HG03565 (cell line): ENCODE data around the gene CNTN4.

Experiments
- ATAC-seq: cut with Tn5 transposase; IDR thresholded peaks from one replicate; pipeline ENCODE4 v1.9.1; 2021; ENCODE audit warnings: mild to moderate bottlenecking, moderate library complexity; ENCODE audit not compliant: unreplicated experiment

CNTN4 gene

DNA sequence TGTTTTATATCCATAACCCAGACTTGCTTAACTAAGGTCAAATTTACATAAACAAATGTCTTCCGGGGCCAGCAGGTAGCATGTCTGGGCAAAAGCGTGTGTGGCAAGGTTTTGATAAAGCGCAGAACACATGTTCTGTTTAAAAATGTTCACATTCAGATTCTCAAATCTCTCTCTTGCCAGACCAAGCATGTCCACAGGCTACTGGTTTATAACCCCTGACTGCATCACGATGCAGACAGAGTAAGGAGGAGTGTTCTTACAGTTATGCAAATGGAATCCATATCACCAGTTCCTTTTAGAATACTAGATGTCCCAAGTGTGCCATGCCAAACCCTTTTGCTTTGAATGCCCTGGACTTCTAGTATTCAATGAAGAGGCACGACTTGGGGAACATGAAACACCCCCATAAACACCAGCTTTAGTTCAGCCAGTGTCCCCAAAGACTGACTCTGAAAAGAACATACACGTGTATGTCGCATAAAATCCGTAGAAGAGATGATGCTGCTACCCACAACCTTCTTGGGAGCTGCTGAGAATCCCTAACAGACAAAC, 412.0 kb downstream of the CNTN4 start:
- no peak for ATAC-seq

DNA sequence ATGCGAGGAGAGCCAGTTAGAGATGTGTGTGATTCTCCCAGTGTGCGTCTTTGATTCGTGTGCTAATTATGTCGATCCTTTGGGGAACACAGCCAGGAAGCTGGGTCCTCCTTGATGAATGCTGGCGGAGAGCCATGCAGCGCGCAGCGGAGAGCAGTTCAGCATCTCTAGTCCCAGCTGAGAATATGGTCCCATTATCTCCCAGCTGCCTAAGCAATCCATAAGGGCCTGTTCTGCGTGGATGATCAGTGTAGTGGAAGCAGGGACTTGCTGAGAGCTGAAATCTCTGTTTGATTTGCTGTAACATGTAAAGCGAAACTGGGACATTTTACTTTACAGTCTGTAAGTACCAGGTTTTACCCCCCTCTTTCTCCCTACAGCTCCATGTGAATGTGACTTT, 412.7 kb downstream of the CNTN4 start:
- ATAC-seq: no peak

DNA sequence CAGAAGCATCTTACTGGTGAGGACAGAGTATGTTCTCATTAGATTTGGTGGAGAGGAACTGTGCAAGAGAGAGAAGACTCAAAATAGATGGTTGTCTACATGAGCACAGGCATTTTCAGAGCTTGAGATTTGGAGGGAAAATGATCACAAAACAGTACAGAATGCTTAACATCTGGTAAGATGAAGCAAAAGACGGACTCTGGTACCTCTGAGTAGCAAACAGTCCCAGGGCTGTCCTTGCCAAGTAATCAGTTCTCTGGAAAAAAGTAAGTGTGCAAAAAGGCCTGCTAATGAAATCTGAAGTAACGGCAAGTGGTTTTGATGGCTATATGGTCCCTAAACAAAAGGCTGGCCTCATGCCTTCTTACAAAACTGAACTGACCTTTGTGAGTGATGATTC, 414.2 kb downstream of the CNTN4 start:
- ATAC-seq: no peak

DNA sequence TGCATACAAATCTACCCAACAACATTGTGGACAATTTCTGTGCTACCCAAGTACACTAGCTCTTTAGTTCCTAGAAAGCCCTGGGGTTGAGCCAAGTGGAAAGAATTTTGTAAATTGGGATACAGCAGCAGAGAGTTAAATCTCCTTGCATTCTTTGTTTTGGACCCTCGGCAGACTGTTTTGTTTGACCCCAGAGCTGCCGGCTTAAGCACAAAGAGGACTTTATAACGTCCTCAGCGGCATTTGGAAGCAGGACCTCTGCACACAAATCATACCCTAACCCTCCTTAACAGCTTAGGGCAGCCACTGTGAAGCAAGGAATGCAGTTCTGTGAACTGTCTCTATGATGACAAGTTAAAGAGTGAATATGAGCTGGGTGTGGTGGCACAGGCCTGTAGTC, 415.3 kb downstream of the CNTN4 start:
- no peak for ATAC-seq

DNA sequence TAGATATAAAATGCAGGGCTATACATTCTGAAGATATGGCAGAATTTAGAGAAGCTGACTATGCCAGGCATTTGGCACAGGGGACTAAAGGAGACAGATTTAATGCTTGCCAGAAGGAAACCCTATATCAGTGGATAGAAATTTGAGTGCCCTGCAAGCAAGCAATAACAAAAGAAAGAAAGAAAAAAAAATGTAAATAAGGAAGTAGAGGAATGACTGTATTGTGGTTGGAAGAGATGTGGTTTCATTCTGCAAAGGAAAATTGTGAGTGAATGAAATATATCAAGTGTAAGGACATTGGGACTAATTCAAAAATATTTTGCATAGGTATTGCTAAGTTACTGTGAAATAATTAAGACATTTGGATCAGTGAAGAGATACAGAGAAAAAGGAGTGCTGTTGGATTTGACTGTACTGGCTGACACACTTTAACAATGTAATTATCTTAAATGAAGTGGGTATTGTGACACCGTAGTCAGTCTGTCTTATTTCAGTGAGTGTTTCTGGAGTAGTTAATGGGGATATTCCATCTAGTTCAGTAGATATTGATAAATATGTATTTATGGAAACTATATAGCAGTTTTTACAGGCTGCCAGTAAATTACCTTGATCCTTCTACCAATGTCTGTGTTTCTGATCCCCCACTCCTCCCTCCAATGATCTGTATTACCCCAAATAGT, 418.2 kb downstream of the CNTN4 start:
- peak; percentile 64 for ATAC-seq

DNA sequence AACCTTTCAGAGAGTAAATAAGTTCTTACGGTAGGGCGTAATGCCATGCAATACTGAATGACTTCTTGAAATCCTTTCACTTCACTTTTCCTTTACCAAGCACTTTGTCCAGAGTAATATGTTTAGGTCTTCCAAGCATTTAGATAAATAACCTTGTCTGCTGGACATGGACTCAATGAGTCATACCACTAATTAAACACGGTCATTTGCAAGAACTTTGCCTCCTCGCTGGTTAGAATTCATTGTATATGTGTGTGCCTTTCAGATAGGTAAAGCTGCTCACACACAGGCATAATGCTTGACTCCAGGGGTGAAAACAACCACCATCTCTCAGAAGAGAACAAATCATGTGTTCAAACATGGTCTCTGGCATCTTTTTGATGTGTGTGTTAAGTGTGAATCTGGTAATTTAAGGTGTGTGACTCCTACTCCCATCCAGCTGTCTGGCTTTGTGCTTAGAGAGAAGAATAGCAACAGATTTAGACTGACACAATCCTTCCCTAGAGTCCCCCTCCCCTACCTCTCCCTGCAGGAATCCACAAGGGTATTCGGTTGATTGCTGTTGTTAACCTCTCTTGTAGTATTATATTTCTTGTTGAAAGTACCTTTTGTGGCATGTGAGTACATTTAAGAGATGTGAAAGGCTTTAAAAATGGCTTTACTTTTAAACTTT, 419.0 kb downstream of the CNTN4 start:
- ATAC-seq: no peak

DNA sequence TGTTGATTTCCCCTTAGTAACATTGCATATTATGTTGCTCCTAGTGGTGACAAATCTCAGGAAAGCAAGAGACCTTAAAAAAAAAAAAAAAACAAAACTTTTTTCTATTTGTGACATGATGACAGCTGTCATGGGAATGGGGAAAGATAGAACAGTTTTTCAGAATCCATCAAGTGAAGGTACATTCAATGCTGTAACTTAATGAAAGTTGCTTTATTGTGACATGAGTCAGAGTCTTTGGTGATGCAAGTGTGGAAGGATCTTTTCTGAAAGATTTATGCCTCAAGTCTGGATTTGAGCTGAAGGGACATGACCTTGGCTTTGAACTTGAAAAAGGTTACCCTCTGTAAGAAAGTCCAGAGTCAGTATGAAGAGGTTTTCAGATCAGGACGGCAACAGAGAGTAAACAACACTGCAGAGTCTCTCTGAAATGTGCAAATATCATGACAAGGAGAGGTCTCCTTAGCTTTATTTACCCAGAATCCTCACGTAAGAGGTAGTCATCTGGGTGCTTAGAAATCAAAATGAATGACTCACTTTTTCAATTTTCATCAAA, 424.7 kb downstream of the CNTN4 start:
- no peak for ATAC-seq

DNA sequence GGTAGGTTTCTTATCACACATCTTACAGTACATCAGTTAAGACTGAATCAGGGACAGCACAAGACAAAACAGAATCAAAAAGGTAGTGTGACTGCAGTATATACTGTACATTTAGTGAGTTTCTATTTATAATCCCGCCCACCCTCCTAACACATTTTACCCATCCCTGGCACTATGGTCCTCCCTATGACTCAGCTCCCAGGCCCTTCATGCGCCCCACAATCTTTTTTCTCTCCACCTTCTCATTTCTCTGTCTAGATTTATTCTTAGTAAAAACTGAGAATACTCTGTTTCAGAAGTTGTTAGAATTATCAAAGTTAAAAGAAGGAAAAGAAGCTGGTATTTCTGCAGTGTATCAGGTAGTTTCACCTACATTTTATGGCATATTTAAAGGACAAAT, 427.3 kb downstream of the CNTN4 start:
- no peak for ATAC-seq

DNA sequence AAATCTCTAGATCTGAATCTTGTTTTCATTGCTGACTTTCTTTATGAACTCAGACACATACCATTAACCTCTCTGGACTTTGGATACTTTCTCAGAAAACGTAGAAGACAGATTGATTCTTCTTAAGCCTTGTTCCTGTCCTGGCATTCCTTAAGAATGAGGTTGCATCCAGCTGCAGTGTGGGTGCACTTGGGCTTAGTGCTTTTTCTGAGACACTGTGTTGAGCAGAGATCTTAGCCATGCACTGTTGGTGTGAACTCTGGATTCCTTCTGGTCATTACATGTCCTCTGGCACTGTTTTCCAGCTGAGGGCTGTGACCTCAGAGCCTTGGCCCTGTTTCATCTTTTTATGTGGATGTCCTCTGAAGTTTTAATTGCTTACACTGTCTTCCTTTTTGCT, 428.3 kb downstream of the CNTN4 start:
- ATAC-seq: no peak

DNA sequence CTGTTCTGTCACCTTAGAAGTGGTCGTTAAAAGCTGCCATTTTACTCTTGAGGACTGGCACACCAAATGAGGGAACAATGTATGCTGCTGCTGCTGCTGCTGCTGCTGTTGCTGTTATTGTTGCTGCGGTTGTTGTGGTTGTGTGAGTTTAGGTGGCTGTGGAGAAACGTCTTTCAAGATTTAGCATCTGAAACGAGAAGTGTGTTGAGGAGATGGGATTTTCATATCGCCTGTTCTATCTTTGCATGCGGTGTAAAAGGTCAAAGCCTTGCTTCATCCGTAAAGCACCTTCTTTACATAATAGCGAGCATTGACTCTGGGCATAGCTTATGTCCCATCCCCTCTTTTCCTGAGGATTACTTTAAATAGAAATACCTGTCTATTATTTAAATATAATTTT, 428.7 kb downstream of the CNTN4 start:
- ATAC-seq: peak; percentile 56

DNA sequence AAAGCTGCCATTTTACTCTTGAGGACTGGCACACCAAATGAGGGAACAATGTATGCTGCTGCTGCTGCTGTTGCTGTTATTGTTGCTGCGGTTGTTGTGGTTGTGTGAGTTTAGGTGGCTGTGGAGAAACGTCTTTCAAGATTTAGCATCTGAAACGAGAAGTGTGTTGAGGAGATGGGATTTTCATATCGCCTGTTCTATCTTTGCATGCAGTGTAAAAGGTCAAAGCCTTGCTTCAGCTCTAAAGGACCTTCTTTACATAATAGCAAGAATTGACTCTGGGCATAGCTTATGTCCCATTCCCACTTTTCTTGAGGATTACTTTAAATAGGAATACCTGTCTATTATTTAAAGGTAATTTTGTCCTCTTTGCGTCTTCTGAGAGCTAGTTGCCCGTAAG, 436.1 kb downstream of the CNTN4 start:
- ATAC-seq: peak; percentile 69

DNA sequence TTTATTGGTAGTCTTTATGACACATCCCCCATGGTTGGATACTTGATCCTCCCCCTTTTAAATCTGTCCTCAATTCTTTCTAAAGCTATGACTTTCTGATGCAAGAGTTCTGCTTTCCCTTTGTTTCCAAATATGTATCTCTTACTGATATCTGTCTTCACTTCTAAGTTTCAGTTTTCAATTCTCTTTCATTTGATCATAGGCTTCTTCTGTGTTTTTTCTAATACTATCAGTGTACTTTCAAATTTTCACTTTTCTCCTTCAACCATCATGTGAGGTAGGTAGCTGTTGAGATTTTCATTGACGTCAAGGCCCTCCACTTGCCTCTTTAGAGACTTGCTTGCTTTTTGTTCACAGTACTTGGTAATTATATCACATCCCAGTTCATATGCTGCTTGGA, 436.5 kb downstream of the CNTN4 start:
- ATAC-seq: peak; percentile 75

DNA sequence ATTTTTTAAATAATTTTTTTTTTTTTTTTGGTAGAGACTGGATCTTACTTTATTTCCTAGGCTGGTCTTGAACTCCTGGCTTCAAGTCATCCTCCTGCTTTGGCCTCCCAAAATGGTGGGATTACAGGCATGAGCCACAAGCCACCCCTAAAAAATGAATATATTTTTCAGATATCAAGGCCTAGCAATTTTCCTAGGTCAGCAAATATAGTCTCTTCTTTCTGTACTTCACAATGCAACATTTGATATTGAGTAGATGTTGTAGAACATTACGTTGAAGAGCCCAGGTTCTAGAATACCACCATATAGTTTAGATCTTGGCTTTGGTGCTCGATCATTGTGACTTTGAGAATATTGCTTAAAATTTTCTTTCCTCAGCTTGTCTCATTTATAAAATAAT, 437.9 kb downstream of the CNTN4 start:
- no peak for ATAC-seq

DNA sequence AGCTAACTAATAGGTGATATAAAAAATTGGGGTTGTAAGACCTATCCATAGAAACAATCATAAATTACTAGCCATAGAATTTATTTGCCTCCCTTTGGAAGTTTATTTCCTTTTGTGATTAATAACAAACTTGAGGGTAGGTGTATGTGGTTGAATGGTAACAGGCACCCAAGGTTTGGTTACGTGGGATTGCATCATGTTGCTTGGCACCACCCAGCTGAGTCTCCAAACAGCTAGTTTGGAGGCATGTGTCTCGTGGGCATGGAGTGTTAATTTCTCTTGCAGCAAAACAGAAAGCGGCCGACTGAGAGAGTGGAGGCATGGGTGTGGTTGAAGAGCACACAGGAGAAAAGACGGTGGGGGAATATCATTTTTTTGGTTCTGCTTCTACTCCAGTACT, 441.4 kb downstream of the CNTN4 start:
- ATAC-seq: no peak

DNA sequence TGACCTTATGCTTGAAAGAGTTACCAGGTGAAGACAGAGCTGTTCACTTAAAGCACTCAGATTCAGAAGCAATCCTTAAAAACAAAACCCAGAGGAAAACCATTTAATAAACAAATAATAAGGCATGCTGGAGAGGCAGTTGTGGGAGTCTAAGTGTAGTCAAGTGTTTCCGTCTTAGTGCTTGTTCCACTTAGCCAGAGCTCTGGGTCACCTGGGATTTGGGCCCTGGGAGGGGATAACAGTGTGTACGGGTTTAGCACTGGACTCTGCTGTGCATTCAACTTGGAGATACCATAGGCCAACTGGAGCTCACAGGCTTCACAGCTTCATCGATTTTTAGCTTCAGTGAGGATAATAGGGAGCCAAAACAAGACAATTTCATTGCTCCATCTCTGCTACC, 444.6 kb downstream of the CNTN4 start:
- no peak for ATAC-seq

DNA sequence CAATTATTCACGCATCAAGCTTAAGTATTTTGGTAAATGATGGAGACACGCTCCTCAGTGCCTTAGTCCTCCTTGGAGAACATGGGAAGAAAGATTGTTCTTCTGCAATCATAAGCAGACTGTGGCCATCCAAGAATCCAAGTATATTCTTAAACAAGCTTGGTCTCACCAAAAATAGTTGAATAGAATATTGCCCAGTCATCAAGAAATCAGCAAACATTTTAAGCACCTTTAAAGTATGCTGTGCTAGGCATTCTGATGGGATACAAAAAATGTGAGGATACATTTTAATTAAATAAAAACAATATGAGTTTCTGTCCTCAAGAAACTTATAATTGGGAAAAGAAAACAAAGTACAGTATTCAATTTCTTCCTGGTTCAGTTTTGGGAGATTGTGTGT, 445.5 kb downstream of the CNTN4 start:
- no peak for ATAC-seq

DNA sequence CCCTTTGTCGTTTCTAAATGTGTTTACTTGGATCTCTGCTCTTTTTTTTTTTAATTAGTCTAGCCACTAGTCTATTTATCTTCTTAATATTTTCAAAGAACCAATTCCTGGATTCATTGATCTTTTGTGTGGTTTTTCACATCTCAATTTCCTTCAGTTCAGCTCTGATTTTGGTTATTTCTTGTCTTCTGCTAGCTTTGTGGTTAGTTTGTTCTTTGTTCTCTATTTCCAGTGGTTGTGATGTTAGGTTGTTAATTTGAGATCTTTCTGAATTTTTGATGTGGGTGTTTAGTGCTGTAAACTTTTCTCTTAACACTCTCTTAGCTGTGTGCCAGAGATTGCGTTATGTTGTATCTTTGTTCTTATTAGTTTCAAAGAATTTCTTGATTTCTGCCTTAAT, 446.1 kb downstream of the CNTN4 start:
- ATAC-seq: no peak

DNA sequence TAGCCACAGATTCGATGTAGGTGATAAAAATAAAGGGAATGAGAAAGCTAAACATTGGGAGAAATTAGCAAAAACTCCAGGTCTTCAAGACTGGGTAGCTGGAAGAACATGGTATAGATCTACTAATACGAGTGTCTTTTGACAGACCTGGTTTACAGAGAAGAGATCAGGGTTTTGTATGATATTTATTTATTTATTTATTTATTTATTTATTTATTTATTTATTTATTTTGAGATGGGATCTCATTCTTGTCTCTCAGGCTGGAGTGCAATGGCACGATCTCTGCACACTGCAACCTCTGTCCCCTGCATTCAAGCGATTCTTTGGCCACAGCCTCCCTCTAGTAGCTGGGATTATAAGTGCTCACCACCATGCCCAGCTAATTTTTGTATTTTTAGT, 448.4 kb downstream of the CNTN4 start:
- ATAC-seq: no peak

DNA sequence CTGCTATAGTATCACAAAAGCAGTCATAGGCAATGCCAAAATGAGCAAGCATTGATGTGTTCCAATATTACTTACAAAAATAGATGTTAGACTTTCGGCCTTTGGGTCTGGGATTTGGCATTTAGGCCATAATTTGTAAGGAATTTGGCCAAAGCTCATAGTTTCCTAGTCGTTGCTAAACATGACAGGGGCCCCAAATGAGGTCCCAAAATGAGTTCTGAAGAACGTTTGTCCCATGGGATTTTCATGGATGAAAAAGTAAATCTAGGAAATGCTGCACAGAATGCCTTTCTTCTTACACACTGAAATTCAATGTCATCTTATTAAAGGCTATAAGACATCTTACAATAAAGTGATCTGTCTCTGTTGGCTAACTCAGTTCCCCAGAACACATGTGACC, 456.0 kb downstream of the CNTN4 start:
- ATAC-seq: no peak

DNA sequence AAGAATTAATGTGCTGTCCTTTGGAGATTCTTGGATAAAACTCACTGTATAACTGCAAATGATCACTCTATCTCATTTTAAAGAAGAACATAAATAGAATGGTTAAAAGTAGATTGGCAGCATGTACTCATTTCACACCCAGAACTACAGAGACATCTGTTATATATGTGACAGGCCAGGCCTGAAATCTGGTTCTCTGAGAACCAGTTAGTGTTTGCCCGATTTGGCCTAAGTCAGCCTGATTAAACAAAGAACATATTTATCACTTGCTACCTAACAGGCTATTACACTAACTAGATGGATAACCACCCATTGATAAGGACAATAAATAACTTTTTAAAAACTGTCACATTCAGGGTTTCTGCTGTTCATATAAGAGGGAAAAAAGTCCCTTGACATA, 460.1 kb downstream of the CNTN4 start:
- no peak for ATAC-seq

DNA sequence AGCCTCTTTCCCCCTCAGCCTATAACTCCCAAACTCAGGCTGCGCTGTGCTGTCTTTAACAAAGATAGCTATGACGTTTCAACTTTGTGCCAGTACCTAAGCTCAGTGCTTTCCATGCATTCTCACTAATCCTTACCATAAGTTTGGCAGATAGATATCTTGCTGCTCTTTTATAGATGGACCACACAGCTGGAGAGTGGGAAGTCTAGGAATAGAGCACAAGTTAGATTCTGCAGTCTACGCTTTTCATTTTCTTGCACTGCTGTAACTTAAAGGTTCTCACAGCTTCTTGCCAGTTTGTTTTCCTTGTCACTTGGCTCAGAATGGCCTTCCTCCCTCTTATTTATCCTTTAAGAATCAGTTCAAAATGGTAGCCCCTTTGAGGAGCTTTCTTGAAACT, 468.8 kb downstream of the CNTN4 start:
- no peak for ATAC-seq

DNA sequence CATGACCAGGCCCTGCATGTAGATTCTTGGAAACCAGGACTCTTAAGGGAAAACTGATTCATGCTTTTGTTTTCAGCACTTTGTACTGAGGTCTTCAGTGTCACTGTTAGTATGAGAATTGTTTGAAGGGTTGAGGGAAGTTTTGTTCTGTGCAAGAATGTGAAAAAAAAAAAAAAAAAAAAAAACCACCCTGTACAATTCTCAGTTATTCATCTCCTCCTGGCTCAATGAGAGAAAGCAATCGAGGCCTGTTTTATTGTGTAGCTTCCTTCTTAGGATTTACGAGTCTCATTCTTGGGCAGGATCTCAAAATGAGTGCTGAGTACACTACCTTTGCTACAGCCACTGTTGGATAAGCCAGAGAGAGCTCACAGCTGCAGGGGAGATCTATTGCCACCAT, 469.5 kb downstream of the CNTN4 start:
- no peak for ATAC-seq
